ENCODE data around the gene RNASE8.

RNASE8 gene

GRCh38 chr14:21093769-21094681, 36.4 kb downstream of the RNASE8 start:
- no peak for DNase-seq

GRCh38 chr14:21095430-21096205, 38.0 kb downstream of the RNASE8 start:
- DNase-seq, result no peak

- no peak for DNase-seq
These were observed 38.8 kb downstream of the RNASE8 start for GRCh38 chr14:21096438-21096837.

GRCh38 chr14:21096978-21097635, 39.5 kb downstream of the RNASE8 start:
- DNase-seq, result no peak

GRCh38 chr14:21097636-21098075, 40.0 kb downstream of the RNASE8 start:
- DNase-seq, result no peak

GRCh38 chr14:21098076-21098891, 40.7 kb downstream of the RNASE8 start, which contains the start of gene ZNF219:
ZNF219 (minus strand) TSS chr14:21098655; CDS start chr14:21093591, 5,064 bp downstream.
- peak; percentile 55 for DNase-seq

GRCh38 chr14:21098892-21099595, 41.4 kb downstream of the RNASE8 start:
- no peak for DNase-seq

- no peak for DNase-seq
These were observed 42.0 kb downstream of the RNASE8 start for GRCh38 chr14:21099596-21099985.

GRCh38 chr14:21100931-21101330, 43.3 kb downstream of the RNASE8 start, which contains the start of gene TMEM253:
TMEM253 (plus strand) TSS chr14:21101066; CDS start chr14:21101344, 278 bp downstream.
- DNase-seq, result no peak

- DNase-seq, result no peak
These were observed 44.3 kb downstream of the RNASE8 start for GRCh38 chr14:21101802-21102413.

GRCh38 chr14:21102521-21103410, 45.1 kb downstream of the RNASE8 start:
- DNase-seq, result no peak

- no peak for DNase-seq
These were observed 45.7 kb downstream of the RNASE8 start for GRCh38 chr14:21103411-21103709.

GRCh38 chr14:21103710-21104447, 46.3 kb downstream of the RNASE8 start:
- peak; percentile 95 for DNase-seq

GRCh38 chr14:21104448-21105060, 46.9 kb downstream of the RNASE8 start:
- DNase-seq, result peak; percentile 71

- DNase-seq, result no peak
These were observed 47.5 kb downstream of the RNASE8 start for GRCh38 chr14:21105095-21105494.

GRCh38 chr14:21106176-21106497, 48.5 kb downstream of the RNASE8 start:
- no peak for DNase-seq

GRCh38 chr14:21106498-21107282, 49.1 kb downstream of the RNASE8 start:
- DNase-seq, result peak; percentile 81

- DNase-seq, result no peak
These were observed 49.7 kb downstream of the RNASE8 start for GRCh38 chr14:21107283-21107800.

All from activated T-cell treated with anti-CD3 and anti-CD28 coated beads, Interleukin-2, amount 50 U/mL, for 1 hour (primary cell).